ENCODE results near the gene M6PR. TPM values are rescaled to one million over a fixed set of nuclear protein-coding genes. Genes with fewer than 3 reads are reported as not detected.

Gene M6PR
- total RNA-seq, 1 experiment from 2014 or later: 241 TPM

DNA sequence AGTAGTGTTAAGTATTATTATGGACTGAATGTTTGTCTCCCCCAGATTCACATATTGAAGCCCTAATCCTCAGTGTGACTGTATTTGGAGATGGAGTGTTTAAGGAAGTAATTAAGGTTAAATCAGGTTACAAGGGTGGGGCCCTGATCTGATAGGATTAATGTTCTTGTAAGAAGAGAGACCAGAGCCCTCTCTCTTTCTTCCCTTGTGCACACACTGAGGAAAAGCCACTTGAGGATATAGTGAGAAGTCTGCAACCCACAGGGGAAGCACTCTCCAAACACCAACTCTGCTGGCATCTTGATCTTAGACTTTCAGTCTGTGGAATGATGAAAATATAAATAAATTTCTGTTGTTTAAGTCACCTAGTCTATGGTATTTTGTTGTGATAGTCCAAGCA is 37.7 kb upstream of the M6PR start:
- Mint-ChIP-seq H3K27me3 (ENCODE audit: unreplicated experiment) (no peaks in the 10 kb centered on the region), H3K27ac (ENCODE audit: unreplicated experiment) (no peak overlapping the region), H3K9me3 (ENCODE audit: low read depth, unreplicated experiment) (no peaks in the 10 kb centered on the region), H3K4me1 (ENCODE audit: low read depth, unreplicated experiment) (no peaks in the 10 kb centered on the region), H3K4me3 (ENCODE audit: low read depth, unreplicated experiment) (no peak overlapping the region), H3K36me3 (ENCODE audit: insufficient read depth, unreplicated experiment) (no peaks in the 10 kb centered on the region)
- TF ChIP-seq, protein P1, sequence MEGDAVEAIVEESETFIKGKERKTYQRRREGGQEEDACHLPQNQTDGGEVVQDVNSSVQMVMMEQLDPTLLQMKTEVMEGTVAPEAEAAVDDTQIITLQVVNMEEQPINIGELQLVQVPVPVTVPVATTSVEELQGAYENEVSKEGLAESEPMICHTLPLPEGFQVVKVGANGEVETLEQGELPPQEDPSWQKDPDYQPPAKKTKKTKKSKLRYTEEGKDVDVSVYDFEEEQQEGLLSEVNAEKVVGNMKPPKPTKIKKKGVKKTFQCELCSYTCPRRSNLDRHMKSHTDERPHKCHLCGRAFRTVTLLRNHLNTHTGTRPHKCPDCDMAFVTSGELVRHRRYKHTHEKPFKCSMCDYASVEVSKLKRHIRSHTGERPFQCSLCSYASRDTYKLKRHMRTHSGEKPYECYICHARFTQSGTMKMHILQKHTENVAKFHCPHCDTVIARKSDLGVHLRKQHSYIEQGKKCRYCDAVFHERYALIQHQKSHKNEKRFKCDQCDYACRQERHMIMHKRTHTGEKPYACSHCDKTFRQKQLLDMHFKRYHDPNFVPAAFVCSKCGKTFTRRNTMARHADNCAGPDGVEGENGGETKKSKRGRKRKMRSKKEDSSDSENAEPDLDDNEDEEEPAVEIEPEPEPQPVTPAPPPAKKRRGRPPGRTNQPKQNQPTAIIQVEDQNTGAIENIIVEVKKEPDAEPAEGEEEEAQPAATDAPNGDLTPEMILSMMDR (IDR thresholded peaks at IDR 0.05; ENCODE audit: unreplicated experiment): no peak
- CTCF ChIA-PET: no interaction called here
- DNase-seq: no peak
- BruUV-seq (replicated peaks): no TSS peak
- intact Hi-C loops (cut with micrococcal nuclease; ENCODE audit: unreplicated experiment): no loop called here

DNA sequence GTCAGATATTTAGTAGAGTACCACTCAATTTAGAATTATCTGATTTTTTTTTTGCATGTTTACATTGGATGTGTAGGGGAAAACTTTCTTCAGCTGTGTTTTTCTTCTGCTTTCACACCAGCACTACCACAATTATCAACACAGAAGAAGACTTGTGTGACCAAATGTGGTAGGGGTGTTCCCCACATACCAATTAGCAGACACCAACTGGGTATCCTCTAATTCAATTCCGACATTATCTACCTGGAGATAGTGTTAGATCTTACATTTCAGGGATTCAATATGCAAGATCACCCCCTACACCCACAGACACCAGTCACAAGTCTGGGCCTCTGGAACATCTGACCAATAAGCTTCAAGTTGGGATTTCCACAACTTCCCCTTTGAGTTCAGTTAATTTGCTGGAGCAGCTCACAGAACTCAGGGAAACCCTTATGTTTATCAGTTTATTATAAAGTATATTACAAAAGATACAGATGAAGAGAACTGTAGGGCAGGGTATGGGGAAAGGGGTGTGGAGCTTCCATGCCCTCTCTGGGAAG is 35.8 kb upstream of the M6PR start:
- H3K4me3 Mint-ChIP-seq (ENCODE audit: low read depth, unreplicated experiment): no peak overlapping the region
- TF ChIP-seq, protein P1 (IDR thresholded peaks at IDR 0.05; ENCODE audit: unreplicated experiment): no peak
- intact Hi-C loops (cut with micrococcal nuclease; ENCODE audit: unreplicated experiment): no loop called here
- H3K4me1 Mint-ChIP-seq (ENCODE audit: low read depth, unreplicated experiment): no peaks in the 10 kb centered on the region
- H3K9me3 Mint-ChIP-seq (ENCODE audit: low read depth, unreplicated experiment): no peaks in the 10 kb centered on the region
- no peaks in the 10 kb centered on the region for H3K36me3 Mint-ChIP-seq (ENCODE audit: insufficient read depth, unreplicated experiment)
- BruUV-seq (replicated peaks): no TSS peak
- CTCF ChIA-PET: no interaction called here
- no peaks in the 10 kb centered on the region for H3K27me3 Mint-ChIP-seq (ENCODE audit: unreplicated experiment)
- H3K27ac Mint-ChIP-seq (ENCODE audit: unreplicated experiment): no peak overlapping the region
- DNase-seq: no peak

DNA sequence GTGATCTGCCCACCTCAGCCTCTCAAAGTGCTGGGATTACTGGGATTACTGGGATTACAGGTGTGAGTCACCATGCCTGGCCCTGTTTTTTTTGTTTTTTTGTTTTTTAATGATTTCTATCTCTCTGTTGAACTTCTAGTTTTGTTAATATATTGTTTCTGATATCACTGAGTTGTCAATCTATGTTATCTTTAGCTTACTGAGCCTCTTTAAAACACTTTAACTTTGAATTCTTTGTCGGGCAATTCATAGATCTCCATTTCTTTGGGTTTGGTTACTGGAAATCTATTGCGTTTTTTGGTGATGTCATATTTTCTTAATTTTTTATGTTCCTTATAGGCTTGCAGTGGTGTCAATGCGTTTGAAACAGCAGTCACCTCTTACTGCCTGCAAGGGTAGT is 30.7 kb upstream of the M6PR start:
- BruUV-seq (replicated peaks): no TSS peak
- TF ChIP-seq, protein P1 (IDR thresholded peaks at IDR 0.05; ENCODE audit: unreplicated experiment): no peak
- H3K9me3 Mint-ChIP-seq (ENCODE audit: low read depth, unreplicated experiment): peaks cover 2% of the 10 kb centered on the region
- H3K27me3 Mint-ChIP-seq (ENCODE audit: unreplicated experiment): no peaks in the 10 kb centered on the region
- H3K27ac Mint-ChIP-seq (ENCODE audit: unreplicated experiment): no peak overlapping the region
- intact Hi-C loops (cut with micrococcal nuclease; ENCODE audit: unreplicated experiment): no loop called here
- H3K36me3 Mint-ChIP-seq (ENCODE audit: insufficient read depth, unreplicated experiment): no peaks in the 10 kb centered on the region
- H3K4me1 Mint-ChIP-seq (ENCODE audit: low read depth, unreplicated experiment): no peaks in the 10 kb centered on the region
- no peak overlapping the region for H3K4me3 Mint-ChIP-seq (ENCODE audit: low read depth, unreplicated experiment)
- CTCF ChIA-PET: no interaction called here
- no peak for DNase-seq

DNA sequence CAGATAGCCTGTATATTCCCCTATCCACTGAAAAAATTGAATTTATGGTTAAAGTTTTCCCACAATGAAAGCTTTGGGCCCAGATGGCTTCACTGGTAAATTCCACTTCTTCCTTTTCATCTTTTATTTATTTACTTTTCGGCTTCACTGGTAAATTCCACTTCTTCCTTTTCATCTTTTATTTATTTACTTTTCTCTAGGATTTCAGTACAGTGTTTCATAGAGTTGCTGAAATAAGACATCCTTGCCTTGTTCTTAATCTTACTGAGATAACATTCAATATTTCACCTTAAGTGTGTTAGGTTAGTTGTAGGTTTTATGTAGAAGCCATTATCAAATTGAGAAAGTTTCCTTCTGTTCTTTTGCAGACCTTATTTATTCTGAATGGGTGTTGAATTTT is 21.0 kb upstream of the M6PR start:
- Mint-ChIP-seq H3K36me3 (ENCODE audit: insufficient read depth, unreplicated experiment) (no peaks in the 10 kb centered on the region), H3K27me3 (ENCODE audit: unreplicated experiment) (no peaks in the 10 kb centered on the region), H3K4me1 (ENCODE audit: low read depth, unreplicated experiment) (no peaks in the 10 kb centered on the region), H3K9me3 (ENCODE audit: low read depth, unreplicated experiment) (peaks cover 7% of the 10 kb centered on the region), H3K27ac (ENCODE audit: unreplicated experiment) (no peak overlapping the region), H3K4me3 (ENCODE audit: low read depth, unreplicated experiment) (no peak overlapping the region)
- CTCF ChIA-PET: no interaction called here
- no peak for DNase-seq
- no TSS peak for BruUV-seq (replicated peaks)
- TF ChIP-seq, protein P1 (IDR thresholded peaks at IDR 0.05; ENCODE audit: unreplicated experiment): no peak
- intact Hi-C loops (cut with micrococcal nuclease; ENCODE audit: unreplicated experiment): no loop called here
